SIG-M5 (cell line): ENCODE results near the gene CEACAM21.

ENCODE experiments used
- DNase-seq: peaks from one replicate; lab custom pipeline; 2025; lab: John Stamatoyannopoulos, UW

Gene CEACAM21

GRCh38 chr19:41575998-41576397 lies at the start of gene CEACAM21:
Gene CEACAM21 (plus strand): TSS chr19:41576166. CDS start chr19:41576275, 109 bp downstream.
- DNase-seq = peak; percentile 58

DNA sequence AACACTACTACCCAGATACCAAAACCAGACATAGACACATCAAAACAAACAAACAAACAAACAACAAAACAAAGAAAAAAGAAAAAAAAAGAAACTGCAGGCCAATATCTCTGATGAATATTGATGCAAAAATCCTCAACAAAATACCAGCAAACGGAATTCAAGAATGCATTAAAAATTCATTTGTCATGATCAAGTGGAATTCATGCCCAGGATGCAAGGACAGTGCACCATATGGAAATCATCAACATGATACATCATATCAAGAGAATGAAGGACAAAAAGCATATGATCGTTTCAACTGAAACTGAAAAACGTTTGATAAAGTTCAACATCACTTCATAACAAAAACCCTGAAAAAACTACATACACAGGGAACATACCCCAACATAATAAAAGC lies 48.9 kb upstream of the CEACAM21 start:
- DNase-seq = no peak

- peak; percentile 26 for DNase-seq
Measured at GRCh38 chr19:41528106-41528505, 47.9 kb upstream of the CEACAM21 start.

DNA sequence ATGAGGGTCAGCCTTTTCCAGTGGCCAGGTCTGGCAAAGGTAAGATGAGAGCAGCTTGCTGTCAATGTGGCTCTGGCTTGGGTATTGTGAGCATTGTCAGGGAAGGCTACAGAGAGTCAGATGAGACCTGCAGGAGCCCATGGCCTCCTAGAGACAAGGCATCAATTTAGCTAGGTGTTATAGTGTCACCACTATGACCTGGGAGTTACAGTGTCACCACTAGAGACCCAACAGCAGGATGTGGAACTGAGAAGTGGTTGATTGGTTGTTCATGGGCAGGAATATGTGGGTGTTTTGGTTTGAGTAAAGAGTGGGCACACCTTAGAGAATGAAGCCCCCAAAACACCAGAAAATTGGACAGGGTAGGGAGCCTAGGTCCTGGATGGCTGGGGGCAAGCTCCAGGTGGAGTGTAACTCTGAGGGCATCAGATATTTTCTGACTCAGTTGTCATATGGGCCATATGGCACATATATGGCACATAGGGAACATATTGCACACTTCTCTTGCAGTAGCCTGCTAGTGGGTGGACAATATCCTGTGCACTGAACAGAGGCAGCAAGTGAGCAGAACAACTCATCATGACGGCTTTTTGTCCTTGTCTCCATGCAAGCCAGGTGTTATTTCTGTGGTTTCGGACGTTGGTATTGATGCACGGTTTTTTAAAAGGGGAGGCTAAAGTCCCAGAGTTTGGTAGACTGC lies 46.3 kb upstream of the CEACAM21 start:
- no peak for DNase-seq

DNA sequence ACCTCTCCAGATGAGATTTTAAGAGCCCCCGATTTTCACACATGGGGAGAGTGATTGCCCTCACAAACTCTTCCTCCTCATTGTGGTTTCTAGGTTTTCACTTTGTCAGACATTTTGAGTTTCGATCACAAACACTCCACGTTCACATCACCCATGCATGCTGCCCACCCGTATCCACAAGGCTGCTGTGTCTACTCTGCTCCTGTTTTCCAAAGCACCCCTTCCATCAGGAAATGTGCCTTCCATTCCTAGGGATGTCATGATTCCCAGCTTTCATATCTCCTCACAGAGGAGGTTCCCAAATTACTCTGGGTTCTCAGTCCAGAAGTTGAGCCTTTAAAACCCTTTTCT lies 45.8 kb upstream of the CEACAM21 start:
- DNase-seq = no peak

DNA sequence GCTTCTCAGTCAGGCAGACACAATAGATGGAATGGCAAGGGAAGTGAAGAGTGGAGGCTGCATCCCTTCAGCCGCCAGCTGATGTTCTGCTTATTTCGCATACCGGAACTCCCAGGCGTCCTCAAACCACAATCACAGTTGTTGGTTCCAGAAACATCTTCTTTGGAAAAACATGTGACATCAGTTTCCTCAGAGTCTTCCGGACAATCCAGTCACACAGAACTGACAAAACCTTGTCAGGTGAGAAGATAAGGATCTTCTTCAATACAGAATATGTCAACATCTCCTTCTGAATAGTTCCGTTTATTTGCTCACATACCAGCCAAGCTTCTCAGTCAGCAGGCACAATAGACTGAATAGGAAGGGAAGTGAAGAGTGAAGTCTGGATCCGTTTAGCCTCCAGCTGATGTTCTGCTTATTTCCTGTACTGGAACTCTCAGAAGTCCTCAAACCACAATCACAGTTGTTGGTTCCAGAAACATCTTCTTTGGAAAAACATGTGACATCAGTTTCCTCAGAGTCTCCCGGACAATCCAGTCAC lies 45.1 kb upstream of the CEACAM21 start:
- peak; percentile 43 for DNase-seq

GRCh38 chr19:41531438-41532311 lies 44.3 kb upstream of the CEACAM21 start:
- peak; percentile 99 for DNase-seq

DNA sequence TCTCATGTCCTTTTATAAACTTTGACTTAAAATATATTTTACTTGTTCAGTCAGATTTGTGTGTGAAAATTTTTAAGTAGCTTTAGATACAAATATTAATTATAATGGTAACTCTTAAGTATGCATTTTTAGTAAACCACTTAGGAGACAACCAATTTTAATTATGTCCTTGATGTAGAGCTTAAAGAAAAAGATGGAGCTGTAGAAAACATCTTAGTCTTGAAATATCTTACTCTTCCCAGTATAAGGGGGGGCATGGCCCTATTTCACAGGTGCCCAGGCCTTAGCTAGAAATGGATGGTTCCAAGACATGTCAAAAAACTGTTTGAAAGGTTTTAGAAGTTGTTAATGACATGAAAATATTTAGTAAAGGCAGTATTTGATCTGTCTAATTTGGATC lies 43.4 kb upstream of the CEACAM21 start:
- DNase-seq = no peak

GRCh38 chr19:41533671-41534215 lies 42.2 kb upstream of the CEACAM21 start:
- DNase-seq = no peak

GRCh38 chr19:41535029-41535622 lies 40.8 kb upstream of the CEACAM21 start:
- no peak for DNase-seq

- DNase-seq = no peak
Measured at GRCh38 chr19:41537789-41538188, 38.2 kb upstream of the CEACAM21 start.

DNA sequence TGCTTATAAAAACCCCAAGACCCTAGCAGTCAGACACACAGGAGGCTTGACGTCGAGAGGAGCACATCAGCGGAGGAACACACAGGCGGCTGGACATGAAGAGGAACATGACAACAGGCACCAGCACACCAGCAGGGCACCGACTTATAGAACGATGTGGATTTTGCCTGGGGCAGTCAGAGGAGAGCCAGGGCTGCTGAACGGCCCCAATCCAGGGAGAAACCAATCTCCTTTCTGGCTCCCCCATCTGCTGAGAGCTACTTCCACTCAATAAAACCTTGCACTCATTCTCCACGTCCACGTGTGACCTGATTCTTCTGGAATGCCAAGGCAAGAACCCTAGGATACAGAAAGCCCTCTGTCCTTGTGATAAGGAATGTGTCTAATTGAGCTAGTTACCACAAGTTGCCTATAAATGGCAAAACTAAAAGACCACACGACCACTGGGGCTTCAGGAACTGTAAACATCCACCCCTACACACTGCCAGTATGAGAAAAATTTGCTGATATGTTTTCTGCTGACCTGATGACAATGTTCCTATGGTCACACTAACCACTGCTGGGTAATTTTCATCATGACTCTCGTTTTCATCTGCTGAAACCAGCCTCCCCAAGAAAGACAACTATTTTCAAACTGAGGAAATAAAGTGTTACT lies 35.8 kb upstream of the CEACAM21 start:
- no peak for DNase-seq

GRCh38 chr19:41541990-41542584 lies 33.9 kb upstream of the CEACAM21 start:
- no peak for DNase-seq

GRCh38 chr19:41542622-41543021 lies 33.3 kb upstream of the CEACAM21 start:
- DNase-seq = no peak

DNA sequence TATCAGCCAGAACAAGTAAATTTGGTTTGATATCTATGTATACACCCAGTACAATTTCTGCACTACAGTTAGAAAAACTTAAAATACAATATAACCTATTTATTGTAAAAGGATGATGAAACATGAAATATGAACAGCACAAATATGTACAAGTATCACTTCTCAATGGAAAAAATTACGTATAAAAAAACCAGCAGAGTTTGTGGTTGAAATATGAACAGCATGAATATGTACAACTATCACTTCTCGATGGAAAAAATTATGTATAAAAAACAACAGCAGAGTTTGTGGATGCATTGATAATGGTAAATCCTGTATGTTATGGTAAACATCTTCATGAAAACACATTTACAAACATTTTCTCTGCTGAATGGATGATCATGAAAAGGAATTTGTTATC lies 32.4 kb upstream of the CEACAM21 start:
- no peak for DNase-seq

GRCh38 chr19:41545547-41545946 lies 30.4 kb upstream of the CEACAM21 start:
- DNase-seq = no peak

- no peak for DNase-seq
Measured at GRCh38 chr19:41546386-41546789, 29.6 kb upstream of the CEACAM21 start.

DNA sequence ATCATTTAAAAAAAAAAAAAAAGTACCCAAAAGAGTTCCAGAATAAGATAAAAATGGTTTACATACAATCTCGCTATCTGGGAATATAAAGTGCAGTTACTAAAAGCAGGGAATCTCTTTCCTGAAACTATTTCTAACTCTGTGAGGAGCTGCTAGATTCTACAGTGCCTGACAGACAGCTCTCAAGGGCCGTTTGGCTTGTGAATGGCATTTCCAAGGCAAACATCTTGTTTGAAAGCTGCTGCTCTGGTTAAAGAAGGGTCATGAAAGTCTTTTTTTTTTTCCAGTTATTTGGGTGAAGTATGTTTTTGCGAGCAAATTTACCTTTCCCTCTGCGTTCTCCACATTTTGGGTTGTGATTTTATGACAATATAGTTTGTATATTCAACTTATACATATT lies 29.0 kb upstream of the CEACAM21 start:
- DNase-seq = no peak

- DNase-seq = no peak
Measured at GRCh38 chr19:41547569-41547968, 28.4 kb upstream of the CEACAM21 start.

DNA sequence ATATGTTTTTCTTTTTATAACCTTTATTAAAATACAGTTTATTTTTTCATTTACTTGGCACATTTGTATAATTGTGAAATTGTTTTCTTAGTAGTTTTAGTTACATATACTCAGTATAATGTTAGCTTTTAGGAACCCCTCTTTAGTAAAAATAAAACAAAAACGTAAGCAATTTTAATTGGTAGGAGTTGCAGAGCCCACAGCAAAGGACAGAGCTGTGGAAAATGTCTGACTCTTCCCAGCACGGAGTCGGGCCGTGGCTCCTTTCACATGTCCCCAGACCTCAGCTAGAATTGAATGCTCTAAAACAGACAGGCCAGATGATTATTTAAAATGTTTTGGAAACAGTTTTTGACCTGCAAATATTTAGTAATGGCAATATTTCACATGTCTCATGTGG lies 27.9 kb upstream of the CEACAM21 start:
- DNase-seq = no peak

DNA sequence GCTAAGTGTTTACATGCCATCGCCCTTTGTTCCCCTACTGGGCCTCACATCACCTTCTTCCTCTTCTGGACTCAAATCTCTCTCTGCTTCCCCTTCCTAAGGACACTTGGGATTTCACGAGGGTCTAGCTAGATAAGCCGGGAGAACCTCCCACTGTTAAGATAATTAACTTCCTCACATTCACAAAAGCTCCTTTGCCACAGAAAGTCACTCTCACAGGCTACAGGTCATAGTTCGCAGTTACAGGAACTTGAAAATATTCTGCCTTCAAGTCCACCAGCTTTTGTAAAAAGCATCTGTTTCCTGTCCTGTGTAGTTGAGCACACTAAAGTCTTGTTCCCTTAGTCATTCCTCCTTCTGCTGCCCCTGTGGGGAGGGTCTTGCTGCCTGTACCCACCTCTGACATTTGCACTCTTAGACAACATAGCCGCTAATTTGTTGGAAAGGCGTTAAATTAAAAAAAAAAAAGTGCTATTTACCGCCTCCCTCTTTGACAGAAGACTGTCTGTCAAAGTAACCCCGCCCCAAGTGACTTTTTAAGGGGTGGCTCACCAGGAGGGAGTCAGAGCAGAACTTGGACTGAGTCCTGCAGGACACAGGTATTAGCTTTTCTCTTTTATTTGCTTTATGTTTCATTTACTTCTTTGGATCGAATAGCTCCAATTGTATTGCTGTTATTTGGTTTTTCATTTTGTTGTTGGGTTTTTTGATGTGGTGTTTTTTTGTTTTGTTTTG lies 26.8 kb upstream of the CEACAM21 start:
- DNase-seq = peak; percentile 26
